ENCODE results near the gene LRRC4C.
A peak's percentile ranks its signal among the peaks of the same experiment; 100 is the strongest.

Gene LRRC4C

DNA sequence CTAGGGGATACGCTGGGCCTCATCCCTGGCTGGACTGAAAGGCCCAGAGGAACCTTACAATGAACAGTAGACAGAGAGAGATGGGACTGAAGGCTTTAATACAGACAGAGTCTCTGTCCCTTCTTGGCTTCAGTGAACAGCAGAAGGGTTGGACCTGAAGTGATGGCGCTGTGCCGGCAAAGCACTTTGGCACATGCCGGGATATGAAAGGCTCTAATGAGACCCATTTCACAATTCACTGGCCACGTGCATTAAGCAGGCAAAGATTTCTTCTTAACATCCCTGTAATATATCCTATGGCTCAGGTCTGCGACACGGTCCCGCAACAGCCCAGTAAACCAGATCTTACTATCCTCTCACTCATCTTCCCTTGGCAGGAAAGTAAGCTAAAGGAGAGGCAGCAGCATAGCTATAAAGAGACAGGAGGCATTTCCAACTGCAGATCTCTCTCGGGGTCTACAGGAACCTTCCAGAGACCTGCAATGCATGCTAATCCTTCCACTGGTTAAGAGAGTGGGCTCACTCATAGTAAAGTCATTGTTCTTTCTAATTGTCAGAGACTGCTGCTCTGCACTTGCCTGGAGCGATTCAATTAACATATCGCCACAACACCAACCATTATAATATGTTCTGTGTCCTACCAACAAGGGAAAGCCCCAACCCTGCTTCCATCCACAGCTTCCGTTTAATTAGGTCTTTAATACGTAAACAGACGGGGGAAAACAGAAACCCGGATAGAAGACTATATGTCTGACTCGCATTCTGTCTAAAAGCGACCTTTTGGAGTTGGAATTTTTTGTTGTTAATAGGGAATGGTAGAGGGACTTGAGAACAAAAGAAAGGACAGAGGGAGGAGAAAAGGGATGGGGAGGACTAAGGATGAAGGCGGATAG lies 1179.0 kb downstream of the LRRC4C start:
- peak; percentile 26 to 56 for DNase-seq

DNA sequence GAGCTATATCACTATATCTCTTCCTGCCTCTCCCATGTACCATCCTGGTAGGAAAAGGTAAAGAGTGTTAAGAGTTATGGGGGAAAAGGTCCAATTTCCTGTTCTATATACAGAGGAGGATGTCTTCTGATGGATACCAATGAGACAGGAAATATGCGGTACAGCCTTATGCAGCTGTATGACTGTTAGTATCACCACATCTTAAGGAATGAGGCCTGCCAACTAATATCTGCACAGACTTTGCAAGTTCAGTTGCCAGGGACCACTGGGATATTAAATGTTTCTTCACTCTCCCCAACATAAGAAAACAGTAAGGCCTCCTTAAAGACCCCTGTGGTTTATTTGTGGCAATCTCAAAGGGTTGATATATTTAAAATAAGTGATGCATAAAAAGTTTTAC lies 1182.5 kb downstream of the LRRC4C start:
- DNase-seq, result no peak

DNA sequence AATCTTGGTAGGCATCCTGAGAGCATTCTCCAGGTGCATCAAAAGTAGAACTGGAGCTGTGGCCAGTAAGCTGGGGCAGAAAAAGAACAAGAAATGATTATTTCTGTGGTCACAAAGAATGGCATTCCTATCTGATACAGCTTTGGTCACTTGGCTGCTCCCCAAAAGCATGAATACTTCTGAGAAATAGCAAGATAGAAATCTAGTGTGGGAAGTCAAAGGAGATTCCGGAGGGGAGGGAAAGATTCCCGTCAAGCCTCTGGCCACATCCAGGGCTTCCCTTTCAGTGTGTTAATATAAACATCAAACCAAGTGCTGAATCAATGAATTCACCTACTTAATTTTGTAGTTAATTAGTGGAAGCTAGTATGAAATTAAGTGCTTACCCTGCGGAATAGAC lies 1185.4 kb downstream of the LRRC4C start:
- DNase-seq, result no peak

DNA sequence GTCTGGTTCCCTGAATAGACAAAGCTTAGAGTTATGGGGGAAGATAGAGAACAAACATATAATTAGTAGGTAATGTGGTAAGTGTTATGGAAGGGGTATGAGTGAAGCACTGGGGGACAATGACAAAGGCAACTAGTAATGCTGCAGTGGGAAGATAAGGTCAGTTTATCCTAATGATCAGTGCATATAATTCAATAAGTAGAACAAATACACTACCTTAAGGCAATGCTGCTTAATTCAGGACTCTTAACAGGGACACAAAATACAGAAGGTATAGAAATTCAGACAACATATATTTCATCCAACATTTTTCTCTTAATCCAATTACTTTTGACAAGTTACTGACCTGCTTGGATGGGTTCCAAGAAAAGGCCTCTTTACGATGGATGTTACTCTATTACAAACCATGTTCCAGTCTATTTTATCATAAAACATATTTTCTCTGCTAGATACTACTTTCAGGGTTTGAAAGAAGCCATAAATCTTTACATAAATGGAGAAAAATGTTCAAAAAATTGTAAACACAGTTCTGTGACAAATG lies 1186.2 kb downstream of the LRRC4C start:
- DNase-seq, result no peak

DNA sequence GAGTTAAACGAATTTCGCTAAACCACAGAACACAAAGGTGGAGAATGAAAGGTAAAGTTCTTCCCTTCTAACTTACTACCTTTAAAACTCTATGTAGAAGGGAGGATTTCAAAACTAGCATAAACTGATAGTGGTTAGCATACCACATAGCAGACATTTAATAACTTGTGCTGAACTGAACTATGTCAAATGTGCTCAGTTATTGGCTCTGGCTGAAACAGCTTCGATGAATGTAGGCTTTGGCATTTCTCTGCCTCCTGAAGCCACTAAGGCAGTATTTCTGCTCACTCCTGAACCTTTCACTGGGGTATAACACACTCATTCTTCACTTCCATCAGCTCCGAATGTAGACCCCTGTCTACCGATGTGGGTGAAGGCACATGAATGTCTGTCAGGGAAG lies 1188.1 kb downstream of the LRRC4C start:
- DNase-seq, result no peak

DNA sequence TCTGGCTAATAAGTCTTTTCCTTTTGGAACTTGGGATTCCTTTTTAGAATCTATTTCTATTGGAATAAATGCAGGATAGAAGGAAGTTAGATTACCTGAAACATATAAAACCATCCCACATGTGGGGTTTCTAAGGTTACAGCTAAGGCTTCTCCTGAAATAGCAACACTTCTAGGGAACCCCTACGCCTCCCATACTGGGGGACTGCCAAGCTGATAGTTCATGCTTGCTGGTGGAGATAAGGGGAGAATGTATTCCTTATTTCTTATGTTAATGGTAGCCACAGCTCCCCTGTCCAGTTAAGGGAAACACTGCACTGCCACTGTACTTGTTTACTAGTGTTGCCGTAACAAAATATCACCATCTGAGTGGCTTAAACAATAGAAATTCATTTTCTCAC lies 1189.6 kb downstream of the LRRC4C start:
- no peak for DNase-seq

DNA sequence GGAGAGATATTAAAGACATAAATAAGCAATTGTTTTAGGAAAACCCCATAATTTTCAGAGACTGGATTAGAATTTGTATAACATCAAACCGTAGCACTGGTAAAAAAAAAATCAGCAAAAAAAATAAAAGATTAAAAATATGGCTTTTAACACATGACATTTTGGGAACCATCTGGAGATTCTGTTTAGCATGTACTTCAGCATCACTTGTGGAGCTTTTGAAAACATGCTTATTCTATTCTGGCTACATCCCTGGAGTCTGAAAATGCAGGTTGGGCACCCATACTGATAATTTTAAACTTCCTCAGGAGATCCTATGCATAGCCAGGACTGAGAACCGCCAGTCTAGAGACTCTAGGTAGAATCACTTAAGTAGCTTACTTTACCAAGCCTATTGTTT lies 1190.9 kb downstream of the LRRC4C start:
- no peak for DNase-seq

DNA sequence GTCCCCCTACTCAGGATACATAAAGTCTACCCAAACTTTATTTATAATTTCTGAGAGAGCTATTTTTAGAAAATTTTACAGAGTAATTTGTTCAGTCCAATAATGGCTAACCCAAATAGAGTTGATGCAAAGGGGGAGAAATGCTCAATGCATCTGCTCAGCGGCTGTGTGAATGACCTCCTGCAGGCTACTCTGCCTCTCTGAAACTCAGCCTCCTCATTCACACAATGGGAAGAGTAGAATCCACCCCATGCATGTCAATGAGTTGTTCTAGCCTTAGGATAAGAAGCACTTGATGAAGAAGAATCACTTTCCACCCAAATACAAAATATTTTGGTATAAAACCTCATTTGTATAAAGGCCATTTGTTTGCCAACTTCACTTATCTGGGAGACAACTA lies 1204.0 kb downstream of the LRRC4C start:
- DNase-seq, result no peak

DNA sequence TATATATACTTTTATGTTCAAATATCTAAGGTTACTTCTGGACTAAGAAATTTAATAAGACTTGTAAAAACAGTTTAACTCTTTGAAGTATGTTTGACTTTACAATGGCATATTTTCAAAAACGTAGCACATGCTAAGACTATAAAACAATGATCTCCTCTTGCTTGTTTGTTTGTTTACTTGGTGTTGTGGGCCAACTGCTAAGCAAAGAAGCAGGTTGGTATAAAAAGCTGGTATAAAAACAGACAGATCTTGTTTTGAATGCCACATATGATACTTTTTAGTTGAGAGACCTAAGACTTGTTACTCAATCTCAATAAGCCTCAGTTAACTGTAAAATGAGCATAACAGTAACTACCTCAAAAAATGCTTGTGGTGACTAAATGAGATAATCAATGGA lies 1206.3 kb downstream of the LRRC4C start:
- DNase-seq, result no peak

DNA sequence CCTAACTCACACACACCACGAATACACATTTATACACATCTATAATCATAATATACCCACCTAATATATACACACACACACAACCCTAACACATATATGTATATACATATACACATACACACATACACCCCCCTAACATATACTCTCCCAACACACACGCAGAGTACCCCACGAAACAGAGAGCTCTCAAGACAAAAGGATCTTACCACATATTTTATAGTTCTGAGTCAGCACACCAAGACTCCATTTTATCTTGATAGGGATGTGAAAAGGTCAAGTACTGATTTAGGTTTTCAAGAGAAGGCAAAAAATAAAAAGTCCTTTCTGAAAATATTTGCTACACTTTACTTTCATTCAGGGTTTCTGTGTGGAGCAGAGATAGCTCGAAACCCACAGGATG lies 1207.2 kb downstream of the LRRC4C start:
- DNase-seq, result no peak

DNA sequence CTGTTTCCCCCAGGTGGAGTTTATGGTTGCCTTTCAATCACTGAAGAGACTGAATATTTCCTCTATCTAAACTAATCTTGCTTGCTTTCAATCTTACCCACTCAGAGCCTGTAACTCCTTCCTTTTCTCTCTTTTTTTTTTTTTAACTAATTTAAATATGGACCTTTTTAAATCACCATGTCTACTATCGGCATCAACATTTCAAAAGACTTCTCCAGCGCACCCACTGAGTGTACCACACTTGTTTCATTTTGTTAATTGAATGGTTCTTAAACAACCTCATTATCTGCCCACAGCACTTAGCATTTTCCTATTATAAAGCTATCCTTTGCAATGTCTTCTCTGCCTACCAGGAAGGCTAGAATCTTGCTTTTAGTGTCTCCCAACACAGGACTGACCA lies 1212.5 kb downstream of the LRRC4C start:
- no peak for DNase-seq

DNA sequence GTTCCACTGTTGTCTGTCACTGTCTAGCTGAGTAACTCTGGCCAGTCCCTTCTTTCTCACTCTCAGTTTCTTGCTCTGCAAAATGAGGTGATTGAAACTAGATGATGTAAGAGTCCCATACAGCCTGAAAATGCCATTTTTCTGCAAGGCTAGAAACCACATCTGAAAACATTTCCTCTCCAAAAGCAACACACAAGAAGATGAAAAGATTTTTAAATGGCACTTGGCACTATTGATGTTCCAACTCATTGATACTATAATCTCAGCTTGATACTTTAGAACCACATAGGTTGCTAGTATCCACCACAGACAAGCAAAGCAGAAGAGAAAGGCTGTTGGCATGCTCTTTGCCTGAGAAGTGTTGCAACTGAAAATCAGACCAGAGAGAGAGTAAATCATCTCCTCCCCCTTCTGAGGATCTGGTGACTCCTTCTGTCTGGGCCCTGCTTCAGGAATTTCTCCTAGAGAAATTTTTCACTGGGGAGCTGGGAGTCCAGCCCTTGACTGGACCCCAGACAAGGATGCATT lies 1217.9 kb downstream of the LRRC4C start:
- no peak for DNase-seq

DNA sequence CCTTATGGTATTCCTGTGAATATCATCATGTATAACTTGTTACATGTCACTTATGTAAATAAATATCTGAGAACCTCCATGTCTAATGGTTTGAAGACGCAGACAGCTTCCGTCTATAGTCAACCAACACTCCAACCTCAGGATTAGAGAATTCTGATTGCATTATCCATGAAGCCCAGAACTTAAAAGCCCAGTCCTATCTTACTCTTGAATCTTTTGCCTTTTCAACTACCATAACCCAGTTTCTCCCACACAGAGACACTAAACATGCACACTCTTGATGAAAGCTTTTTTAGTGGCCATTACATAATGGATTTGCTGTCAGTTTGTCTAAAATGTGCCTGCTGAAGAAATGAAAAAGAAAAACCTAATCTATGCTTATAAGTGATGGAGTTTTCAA lies 1219.2 kb downstream of the LRRC4C start:
- no peak for DNase-seq

DNA sequence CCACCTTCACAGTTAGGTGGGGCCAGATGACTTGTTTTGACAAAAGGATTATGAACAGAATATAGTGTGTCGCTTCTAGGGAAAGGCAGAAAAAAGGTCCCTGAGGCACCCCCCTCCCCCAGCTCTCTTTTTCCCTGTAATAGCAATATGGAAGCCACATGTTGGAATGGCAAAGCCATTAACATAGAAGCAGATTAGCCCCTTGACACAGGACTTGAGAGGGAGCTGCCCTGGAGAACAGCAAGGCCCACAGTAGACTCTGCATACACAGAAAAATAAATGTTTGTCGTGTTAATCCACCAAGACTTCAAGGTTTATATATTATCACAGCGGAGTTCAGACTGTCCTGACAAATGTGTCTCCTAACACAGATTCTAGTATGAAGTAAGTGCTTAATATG lies 1222.9 kb downstream of the LRRC4C start:
- DNase-seq, result no peak

DNA sequence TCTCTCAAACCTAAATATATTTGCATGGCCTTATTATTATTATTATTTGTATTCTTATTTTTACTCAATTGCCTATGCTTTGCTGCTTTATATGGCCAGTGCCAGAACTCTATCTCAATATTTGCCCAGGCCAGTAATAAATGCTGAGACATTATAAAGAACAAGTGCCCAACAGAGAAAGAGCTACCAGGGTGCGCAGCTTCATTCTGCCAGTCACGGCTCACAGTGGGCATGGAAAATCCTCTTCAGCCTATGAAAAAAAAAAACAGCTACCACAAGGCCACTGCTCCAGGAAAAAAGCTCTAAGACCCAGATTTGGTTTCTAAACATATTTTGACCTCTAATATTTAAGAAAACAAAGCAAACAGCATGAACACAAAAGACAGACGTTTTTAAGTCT lies 1223.6 kb downstream of the LRRC4C start:
- DNase-seq, result no peak

DNA sequence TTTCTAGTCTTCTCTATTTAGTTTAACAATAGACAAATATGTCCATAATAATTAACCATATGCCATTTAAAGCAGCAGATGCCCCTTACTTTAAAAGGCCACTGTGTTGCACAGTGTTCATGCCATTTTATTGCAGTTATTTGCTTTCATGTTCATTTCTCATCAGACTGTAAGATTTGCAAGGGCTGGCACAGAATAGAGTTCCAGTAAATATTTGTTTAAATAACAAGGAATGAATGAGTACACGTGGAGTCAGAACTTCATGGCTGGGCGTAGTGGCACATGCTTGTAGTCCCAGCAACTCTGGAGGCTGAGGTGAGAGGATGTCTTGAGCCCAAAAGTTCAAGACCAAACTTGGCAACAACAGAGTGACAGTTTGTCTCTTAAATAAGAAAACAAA lies 1228.6 kb downstream of the LRRC4C start:
- DNase-seq, result no peak

DNA sequence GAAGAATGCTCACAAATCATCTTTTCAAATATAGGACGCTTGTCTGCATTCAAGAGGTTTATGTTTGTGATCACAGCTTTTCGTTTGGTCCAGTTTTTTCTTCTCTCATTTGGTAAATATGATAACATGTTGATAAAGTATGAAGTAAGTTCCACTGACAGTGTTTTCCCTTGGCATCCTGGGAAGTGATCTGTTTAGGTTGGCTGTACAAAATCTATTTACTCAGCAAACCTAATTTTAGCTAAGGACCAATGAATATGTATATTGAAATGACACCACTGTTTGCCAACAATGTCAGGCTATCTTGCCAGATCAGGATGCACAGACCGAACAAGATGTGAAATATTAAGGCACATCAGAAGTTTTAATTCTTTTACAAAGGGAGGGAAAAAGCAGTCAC lies 1230.8 kb downstream of the LRRC4C start:
- DNase-seq, result no peak

DNA sequence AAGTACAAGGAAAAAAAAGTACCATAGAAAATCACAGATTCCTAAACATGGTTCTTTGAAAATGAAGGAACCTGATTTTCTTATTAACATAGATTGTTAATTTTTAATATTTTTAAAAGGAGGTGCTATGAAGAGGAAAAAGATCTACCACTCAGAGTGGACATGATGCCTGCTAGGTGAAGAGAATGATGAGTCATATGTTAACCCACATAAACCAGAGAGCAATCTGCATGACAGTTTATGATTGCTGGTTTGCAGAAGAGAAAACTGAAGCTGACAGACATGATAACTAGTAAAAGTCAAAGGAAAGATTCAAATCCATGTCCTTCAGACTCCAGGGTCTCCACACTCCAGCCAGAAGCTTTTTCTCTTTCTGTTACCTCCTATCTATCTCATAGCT lies 1231.7 kb downstream of the LRRC4C start:
- DNase-seq, result no peak

DNA sequence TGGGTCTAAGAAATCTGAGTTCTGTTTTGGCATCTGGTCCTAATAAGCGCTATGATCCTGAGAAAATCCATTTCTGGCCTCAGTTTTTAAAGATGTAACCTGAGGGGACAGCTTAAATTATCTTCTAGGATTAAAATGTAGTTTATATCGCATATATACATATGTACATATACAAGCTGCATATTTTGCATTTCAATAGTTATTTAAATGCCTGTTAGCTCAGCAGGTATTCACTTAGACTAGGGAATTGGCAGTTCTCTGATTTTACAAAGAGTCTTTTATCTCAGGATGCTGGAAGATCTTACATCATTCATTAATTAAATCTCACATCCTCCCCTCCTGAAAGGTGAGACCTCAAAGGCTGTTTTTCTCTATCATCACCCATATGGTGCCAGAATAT lies 1232.8 kb downstream of the LRRC4C start:
- no peak for DNase-seq

DNA sequence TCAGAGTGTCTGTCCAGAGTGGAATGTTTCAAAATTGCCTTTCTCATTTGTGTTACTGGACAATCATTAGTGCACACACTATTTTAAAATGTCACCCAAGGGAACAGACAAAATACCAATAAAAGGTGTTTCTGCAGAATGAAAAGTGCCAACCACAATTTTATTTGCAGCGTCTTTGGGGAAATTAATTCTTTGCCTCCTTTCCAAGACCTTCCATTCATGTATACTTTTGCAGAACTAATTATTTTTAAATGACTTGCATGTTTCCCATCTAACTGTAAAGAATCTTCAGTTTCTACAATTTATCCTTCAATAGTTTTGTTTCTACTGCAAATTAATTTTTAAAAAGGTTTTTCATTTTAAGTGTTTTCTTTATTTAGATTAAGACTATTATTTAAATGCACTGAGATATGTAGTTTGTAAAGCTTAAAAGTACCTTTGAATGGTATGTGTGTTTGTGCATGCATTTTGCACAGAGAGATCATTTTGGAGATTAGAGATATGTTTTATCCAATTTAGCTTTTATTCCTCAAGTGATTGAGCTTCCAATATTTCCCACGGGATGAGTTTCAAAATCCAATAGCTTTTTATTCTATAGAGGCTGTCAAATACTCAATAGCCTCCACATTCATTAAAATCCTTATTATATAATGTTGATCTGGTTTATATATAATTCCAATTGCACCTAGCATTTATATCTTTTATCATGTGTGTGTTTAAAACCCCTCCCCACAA lies 1235.7 kb downstream of the LRRC4C start:
- DNase-seq, result no peak

DNA sequence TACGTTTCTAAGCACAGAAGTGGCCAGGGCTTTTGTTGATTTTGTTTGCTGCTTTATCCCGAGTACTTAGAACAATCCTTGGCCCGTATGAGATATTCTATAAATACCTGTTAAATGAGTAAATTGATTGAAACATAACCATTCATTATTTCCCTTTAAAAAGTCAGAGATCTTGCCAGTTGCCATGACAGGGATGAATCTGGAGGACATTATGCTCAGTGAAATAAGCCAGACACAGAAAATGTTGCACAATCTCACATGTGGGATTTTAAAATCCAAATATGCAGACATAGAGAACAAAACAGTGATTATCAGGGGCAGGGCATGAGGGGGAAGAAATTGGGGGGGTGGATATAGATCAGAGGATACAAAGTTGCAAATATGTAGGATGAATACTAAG lies 1240.1 kb downstream of the LRRC4C start:
- DNase-seq, result no peak

DNA sequence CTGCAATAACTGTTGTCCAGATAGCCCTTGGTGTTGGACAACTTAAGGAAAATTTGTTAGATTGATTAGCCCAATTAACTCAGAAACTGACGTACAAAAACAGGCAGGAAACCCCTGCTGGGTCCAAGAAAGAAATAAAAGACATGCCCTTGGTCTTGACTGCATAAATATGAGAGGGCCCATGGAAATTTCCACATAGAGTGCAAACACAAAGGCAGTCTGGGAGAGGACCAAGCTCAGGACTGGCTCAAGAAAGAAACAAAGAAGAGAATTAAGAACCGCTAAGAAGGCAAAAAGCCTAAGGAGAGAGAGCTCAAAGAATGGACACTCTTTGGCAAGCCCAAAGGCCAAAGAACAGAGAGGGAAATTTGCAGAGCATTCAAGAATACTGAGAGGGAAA lies 1243.9 kb downstream of the LRRC4C start:
- DNase-seq, result no peak

DNA sequence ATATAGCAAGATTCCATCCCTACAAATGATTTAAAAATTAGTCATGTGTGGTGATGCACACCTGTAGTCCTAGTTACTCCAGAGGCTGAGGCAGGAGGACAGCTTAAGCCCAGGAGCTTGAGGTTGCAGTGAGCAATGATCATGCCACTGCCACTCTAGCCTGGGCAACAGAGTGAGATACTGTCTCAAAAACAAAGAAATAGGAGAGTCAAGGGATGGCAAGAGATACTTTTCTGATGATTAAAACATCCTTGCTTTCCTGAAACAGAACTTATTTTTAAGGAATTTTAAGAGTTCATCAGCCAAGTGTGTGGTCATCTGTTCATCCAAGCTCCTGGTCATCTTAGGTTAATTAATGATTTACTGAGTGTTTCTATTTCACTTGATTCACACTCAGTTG lies 1252.0 kb downstream of the LRRC4C start:
- no peak for DNase-seq

DNA sequence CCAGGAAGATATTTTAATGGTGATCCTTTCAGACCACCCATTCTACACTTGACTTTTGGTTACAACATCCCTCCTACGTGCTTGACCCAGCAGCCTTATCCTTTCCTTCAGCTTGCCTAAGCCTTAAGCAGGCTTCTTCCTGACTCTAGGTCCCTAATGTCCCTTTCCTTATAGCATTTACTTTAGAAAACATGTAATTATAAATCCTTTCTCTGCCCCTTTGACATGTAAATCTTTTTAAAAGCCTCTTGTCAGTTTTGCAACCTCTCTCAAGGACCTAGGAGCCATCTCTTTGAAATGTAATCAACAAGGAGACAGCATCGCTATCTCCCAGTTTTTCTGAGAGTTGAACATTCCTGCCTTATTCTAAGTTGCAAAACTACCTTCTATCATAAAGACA lies 1255.2 kb downstream of the LRRC4C start:
- DNase-seq, result no peak
